ENCODE results near the gene FAM107B. TPM values are rescaled to one million over a fixed set of nuclear protein-coding genes. Genes with fewer than 3 reads are reported as not detected.

The FAM107B gene
- total and polyA plus RNA-seq, 4 donors = 24.9 to 58.1 (median 30.9) TPM

DNA sequence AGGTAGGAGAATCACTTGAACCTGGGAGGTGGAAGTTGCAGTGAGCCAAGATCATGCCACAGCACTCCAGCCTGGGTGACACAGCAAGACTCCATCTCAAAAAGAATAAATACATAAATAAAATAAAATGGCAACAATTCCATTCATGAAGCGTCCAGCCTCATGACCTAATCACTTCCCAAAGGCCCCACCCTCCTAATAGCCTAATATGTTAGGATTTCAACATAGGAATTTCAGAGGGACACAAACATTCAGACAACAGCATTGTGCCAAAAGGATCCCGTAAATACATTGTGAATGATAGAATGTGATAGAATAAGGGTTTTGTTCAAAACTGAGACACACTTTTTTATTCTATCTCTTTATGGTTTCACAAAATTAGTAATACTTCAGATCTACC, 90.3 kb downstream of the FAM107B start:
- Histone ChIP-seq H3K4me1 (ENCODE audit: control insufficient read depth in 4 of 4, insufficient read depth in 4 of 4, low read length in 3 of 4) (peaks cover 0 to 2% (median 0%) of the 10 kb centered on the region in 4 donors), H3K36me3 (ENCODE audit: control insufficient read depth in 4 of 4, insufficient read depth in 3 of 4, low read depth in 1 of 4, low read length in 3 of 4) (no peaks in the 10 kb centered on the region), H3K9me3 (ENCODE audit: control insufficient read depth in 4 of 4, low read length in 3 of 4) (no peaks in the 10 kb centered on the region), H3K27me3 (ENCODE audit: control insufficient read depth in 4 of 4, insufficient read depth in 4 of 4, low read length in 3 of 4) (no peaks in the 10 kb centered on the region), H3K27ac (ENCODE audit: low read depth in 1 of 2, low read length in 2 of 2) (no peak overlapping the region), H3K4me3 (ENCODE audit: low read depth in 1 of 3, low read length in 3 of 3) (no peak overlapping the region), H3K9ac (ENCODE audit: low read depth in 1 of 2, low read length in 2 of 2) (no peak overlapping the region)
- WGBS = 91% methylated on average over 2 of the region's 2 CpGs
- no peak for TF ChIP-seq EGR1 (IDR thresholded peaks at IDR 0.05; ENCODE audit: low read depth in 2 of 2)
- TF ChIP-seq, protein P1, sequence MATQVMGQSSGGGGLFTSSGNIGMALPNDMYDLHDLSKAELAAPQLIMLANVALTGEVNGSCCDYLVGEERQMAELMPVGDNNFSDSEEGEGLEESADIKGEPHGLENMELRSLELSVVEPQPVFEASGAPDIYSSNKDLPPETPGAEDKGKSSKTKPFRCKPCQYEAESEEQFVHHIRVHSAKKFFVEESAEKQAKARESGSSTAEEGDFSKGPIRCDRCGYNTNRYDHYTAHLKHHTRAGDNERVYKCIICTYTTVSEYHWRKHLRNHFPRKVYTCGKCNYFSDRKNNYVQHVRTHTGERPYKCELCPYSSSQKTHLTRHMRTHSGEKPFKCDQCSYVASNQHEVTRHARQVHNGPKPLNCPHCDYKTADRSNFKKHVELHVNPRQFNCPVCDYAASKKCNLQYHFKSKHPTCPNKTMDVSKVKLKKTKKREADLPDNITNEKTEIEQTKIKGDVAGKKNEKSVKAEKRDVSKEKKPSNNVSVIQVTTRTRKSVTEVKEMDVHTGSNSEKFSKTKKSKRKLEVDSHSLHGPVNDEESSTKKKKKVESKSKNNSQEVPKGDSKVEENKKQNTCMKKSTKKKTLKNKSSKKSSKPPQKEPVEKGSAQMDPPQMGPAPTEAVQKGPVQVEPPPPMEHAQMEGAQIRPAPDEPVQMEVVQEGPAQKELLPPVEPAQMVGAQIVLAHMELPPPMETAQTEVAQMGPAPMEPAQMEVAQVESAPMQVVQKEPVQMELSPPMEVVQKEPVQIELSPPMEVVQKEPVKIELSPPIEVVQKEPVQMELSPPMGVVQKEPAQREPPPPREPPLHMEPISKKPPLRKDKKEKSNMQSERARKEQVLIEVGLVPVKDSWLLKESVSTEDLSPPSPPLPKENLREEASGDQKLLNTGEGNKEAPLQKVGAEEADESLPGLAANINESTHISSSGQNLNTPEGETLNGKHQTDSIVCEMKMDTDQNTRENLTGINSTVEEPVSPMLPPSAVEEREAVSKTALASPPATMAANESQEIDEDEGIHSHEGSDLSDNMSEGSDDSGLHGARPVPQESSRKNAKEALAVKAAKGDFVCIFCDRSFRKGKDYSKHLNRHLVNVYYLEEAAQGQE (IDR thresholded peaks at IDR 0.05) = no peak
- no peak for TF ChIP-seq HNF4A (conservative IDR thresholded peaks at IDR 0.05)
- TF ChIP-seq, protein P2, sequence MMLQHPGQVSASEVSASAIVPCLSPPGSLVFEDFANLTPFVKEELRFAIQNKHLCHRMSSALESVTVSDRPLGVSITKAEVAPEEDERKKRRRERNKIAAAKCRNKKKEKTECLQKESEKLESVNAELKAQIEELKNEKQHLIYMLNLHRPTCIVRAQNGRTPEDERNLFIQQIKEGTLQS (IDR thresholded peaks at IDR 0.05) = no peak
- TF ChIP-seq, protein P3, sequence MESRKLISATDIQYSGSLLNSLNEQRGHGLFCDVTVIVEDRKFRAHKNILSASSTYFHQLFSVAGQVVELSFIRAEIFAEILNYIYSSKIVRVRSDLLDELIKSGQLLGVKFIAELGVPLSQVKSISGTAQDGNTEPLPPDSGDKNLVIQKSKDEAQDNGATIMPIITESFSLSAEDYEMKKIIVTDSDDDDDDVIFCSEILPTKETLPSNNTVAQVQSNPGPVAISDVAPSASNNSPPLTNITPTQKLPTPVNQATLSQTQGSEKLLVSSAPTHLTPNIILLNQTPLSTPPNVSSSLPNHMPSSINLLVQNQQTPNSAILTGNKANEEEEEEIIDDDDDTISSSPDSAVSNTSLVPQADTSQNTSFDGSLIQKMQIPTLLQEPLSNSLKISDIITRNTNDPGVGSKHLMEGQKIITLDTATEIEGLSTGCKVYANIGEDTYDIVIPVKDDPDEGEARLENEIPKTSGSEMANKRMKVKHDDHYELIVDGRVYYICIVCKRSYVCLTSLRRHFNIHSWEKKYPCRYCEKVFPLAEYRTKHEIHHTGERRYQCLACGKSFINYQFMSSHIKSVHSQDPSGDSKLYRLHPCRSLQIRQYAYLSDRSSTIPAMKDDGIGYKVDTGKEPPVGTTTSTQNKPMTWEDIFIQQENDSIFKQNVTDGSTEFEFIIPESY (IDR thresholded peaks at IDR 0.05) = no peak
- TF ChIP-seq, protein P4, sequence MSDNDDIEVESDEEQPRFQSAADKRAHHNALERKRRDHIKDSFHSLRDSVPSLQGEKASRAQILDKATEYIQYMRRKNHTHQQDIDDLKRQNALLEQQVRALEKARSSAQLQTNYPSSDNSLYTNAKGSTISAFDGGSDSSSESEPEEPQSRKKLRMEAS (IDR thresholded peaks at IDR 0.05) = no peak
- TF ChIP-seq YY1 (IDR thresholded peaks at IDR 0.05) = no peak
- TF ChIP-seq, protein P5, sequence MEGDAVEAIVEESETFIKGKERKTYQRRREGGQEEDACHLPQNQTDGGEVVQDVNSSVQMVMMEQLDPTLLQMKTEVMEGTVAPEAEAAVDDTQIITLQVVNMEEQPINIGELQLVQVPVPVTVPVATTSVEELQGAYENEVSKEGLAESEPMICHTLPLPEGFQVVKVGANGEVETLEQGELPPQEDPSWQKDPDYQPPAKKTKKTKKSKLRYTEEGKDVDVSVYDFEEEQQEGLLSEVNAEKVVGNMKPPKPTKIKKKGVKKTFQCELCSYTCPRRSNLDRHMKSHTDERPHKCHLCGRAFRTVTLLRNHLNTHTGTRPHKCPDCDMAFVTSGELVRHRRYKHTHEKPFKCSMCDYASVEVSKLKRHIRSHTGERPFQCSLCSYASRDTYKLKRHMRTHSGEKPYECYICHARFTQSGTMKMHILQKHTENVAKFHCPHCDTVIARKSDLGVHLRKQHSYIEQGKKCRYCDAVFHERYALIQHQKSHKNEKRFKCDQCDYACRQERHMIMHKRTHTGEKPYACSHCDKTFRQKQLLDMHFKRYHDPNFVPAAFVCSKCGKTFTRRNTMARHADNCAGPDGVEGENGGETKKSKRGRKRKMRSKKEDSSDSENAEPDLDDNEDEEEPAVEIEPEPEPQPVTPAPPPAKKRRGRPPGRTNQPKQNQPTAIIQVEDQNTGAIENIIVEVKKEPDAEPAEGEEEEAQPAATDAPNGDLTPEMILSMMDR (IDR thresholded peaks at IDR 0.05; ENCODE audit: low read depth, low read length, missing input control) = no peak
- TF ChIP-seq NR2F2 (IDR thresholded peaks at IDR 0.05) = no peak
- no peak for TF ChIP-seq FOXA1 (IDR thresholded peaks at IDR 0.05)
- TF ChIP-seq HNF4G (IDR thresholded peaks at IDR 0.05) = no peak
- no peak for TF ChIP-seq SP1 (IDR thresholded peaks at IDR 0.05)
- no peak for TF ChIP-seq RAD21 (IDR thresholded peaks at IDR 0.05)
- TF ChIP-seq TAF1 (conservative IDR thresholded peaks at IDR 0.05) = no peak
- TF ChIP-seq GABPA (IDR thresholded peaks at IDR 0.05 in 1 of 2, conservative IDR thresholded peaks at IDR 0.05 in 1 of 2) = no peak
- DNase-seq (ENCODE audit: low spot score) = no peak

DNA sequence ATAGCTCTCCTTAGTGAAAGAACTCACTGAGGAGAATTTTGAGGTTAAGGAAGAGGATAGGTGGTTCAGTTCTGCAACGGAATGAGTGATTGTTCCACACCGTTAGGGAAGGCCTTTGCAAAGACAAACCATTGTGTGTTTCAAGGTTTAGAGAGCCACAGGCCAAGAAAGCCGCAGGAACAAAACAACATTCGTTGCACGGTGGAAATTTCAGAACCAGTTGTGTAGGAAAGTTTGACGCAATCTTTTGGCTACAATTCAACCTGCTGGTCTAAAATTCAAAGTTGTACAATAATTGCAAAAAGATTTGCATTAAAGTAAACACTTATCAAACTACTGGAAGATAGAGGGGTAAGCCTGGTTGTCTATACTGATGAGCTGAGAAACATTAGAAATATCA, 91.4 kb downstream of the FAM107B start:
- no peak for DNase-seq (ENCODE audit: low spot score)
- H3K4me1 ChIP-seq (ENCODE audit: control insufficient read depth in 4 of 4, insufficient read depth in 4 of 4, low read length in 3 of 4) = peaks cover 0 to 2% (median 0%) of the 10 kb centered on the region in 4 donors
- H3K4me3 ChIP-seq (ENCODE audit: low read depth in 1 of 3, low read length in 3 of 3) = no peak overlapping the region
- no peaks in the 10 kb centered on the region for H3K27me3 ChIP-seq (ENCODE audit: control insufficient read depth in 4 of 4, insufficient read depth in 4 of 4, low read length in 3 of 4)
- no peak overlapping the region for H3K27ac ChIP-seq (ENCODE audit: low read depth in 1 of 2, low read length in 2 of 2)
- no peaks in the 10 kb centered on the region for H3K9me3 ChIP-seq (ENCODE audit: control insufficient read depth in 4 of 4, low read length in 3 of 4)
- WGBS = 65% methylated on average over 6 of the region's 6 CpGs
- H3K36me3 ChIP-seq (ENCODE audit: control insufficient read depth in 4 of 4, insufficient read depth in 3 of 4, low read depth in 1 of 4, low read length in 3 of 4) = no peaks in the 10 kb centered on the region
- H3K9ac ChIP-seq (ENCODE audit: low read depth in 1 of 2, low read length in 2 of 2) = no peak overlapping the region
- TF ChIP-seq, protein P1 (IDR thresholded peaks at IDR 0.05) = peak; percentile 43
- TF ChIP-seq YY1 (IDR thresholded peaks at IDR 0.05) (no peak), EGR1 (IDR thresholded peaks at IDR 0.05; ENCODE audit: low read depth in 2 of 2) (no peak)
